Type B pancreatic cell (in vitro differentiated cells): ENCODE data around the gene GDPD5. TPM values are rescaled to one million over a fixed set of nuclear protein-coding genes. Genes with fewer than 3 reads are reported as not detected.

Experiments
- DNase-seq: peaks from one replicate; pipeline ENCODE4 v3.0.0; 2021; ENCODE audit warnings: mixed read lengths; ENCODE audit not compliant: unreplicated experiment; ENCODE audit errors: extremely low spot score
- H3K27ac Mint-ChIP-seq: 2 replicates; pipeline ENCODE4 v1.8.0; 2021; ENCODE audit warnings: mild to moderate bottlenecking, mixed read lengths
- H3K27me3 Mint-ChIP-seq: 2 replicates; pipeline ENCODE4 v1.8.0; 2021; ENCODE audit warnings: mixed read lengths
- H3K36me3 Mint-ChIP-seq: 2 replicates; pipeline ENCODE4 v1.8.0; 2021; ENCODE audit warnings: mixed read lengths
- H3K4me1 Mint-ChIP-seq: one replicate; pipeline ENCODE4 v1.8.0; 2021; ENCODE audit warnings: mixed read lengths; ENCODE audit not compliant: unreplicated experiment
- H3K4me3 Mint-ChIP-seq: 2 replicates; pipeline ENCODE4 v1.8.0; 2021; ENCODE audit warnings: mild to moderate bottlenecking, mixed read lengths
- H3K9me3 Mint-ChIP-seq: 2 replicates; pipeline ENCODE4 v1.8.0; 2021; ENCODE audit warnings: mixed read lengths
- total RNA-seq: library from RNA; stranded (reverse); gene quantifications from 2 replicates; pipeline ENCODE4 v1.2.1, GENCODE V29; 2021; ENCODE audit warnings: low replicate concordance
- TF ChIP-seq, protein P1 (sequence below): fragments of 200-600 bp; sonication (generic); conservative IDR thresholded peaks from 2 replicates; pipeline ENCODE4 v1.5.0; 2021; ENCODE audit warnings: antibody characterized with exemption, mild to moderate bottlenecking

GDPD5 gene
- total RNA-seq, 1 donor from 2014 or later, result 11.3 TPM

DNA sequence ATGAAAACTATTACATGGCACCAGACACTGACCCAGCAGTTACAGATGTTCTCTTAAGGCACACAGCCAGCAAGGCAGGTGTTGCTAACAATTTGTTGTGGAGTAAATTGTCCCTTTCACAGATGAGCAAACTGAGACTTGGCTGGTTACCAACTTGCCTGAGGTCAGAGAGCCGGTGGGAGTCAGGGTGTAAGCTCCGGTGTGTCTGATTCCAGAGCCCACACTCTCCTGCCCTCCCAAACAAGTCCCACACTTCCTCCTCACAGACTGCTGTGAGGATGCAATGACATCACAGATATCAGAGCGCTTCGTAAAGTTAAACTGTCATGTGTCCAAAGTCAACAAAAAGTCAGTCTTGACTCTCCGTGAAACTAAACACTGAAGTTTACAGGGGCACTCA lies 12.5 kb downstream of the GDPD5 start:
- DNase-seq, result no peak
- Mint-ChIP-seq H3K9me3 (no peaks in the 10 kb centered on the region), H3K4me3 (no peak overlapping the region), H3K27ac (no peak overlapping the region), H3K4me1 (peaks cover 18% of the 10 kb centered on the region), H3K36me3 (no peaks in the 10 kb centered on the region), H3K27me3 (no peaks in the 10 kb centered on the region)
- TF ChIP-seq, protein P1, sequence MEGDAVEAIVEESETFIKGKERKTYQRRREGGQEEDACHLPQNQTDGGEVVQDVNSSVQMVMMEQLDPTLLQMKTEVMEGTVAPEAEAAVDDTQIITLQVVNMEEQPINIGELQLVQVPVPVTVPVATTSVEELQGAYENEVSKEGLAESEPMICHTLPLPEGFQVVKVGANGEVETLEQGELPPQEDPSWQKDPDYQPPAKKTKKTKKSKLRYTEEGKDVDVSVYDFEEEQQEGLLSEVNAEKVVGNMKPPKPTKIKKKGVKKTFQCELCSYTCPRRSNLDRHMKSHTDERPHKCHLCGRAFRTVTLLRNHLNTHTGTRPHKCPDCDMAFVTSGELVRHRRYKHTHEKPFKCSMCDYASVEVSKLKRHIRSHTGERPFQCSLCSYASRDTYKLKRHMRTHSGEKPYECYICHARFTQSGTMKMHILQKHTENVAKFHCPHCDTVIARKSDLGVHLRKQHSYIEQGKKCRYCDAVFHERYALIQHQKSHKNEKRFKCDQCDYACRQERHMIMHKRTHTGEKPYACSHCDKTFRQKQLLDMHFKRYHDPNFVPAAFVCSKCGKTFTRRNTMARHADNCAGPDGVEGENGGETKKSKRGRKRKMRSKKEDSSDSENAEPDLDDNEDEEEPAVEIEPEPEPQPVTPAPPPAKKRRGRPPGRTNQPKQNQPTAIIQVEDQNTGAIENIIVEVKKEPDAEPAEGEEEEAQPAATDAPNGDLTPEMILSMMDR, result no peak

DNA sequence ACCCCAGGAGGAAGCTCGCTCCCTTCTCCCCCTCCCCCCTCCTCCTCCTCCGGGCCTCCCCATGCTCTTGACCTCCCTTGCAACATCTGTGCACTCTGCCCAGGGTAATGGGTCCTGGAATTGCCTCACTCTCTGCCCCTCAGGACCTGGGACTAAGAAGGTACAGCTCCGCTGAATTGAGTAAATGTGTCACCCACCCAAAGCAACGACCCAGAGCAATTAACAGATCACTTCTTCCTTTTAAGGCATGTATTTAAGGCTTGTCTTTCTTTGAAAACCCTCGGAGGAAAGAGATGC lies 15.1 kb downstream of the GDPD5 start:
- Mint-ChIP-seq H3K36me3 (no peaks in the 10 kb centered on the region), H3K9me3 (no peaks in the 10 kb centered on the region), H3K4me3 (no peak overlapping the region), H3K27me3 (no peaks in the 10 kb centered on the region), H3K4me1 (peaks cover 23% of the 10 kb centered on the region), H3K27ac (no peak overlapping the region)
- no peak for DNase-seq
- TF ChIP-seq, protein P1, result no peak

DNA sequence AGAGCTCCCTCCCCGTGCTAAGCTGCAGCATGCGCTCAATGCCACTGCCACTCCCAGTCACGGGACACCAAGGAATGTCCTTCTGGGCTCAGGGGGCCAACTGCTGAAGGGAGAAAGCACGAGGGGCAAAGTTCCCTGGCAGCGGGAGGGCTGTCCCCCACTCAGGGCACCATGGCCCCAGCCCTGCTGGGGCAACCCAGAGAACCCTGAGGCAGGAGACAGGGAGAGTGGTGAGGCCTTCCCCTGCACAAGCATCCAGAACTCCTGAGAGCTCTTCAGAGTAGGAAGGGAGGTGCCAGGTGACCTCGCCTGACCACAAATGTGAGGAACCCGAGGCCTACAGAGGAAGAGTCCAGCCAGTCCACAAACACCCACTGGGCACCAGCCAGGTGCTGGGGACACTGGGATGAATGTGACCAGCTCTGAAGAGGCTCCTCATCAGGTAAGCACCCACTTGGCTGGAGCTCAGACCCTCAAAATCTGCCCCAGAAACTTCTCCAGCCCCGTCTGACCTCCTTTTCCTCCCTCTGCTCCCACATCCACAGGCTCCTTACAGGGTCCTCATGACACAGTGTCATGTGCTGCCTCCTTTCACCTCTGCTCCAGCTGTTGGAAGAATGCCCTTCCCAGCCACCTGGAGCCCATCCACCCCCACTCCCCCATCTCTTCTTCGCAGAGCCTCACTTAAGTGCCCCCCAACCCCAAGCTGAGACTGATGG lies 15.6 kb downstream of the GDPD5 start:
- no peak overlapping the region for H3K27ac Mint-ChIP-seq
- peaks cover 25% of the 10 kb centered on the region for H3K4me1 Mint-ChIP-seq
- no peak overlapping the region for H3K4me3 Mint-ChIP-seq
- no peaks in the 10 kb centered on the region for H3K9me3 Mint-ChIP-seq
- TF ChIP-seq, protein P1, result no peak
- no peaks in the 10 kb centered on the region for H3K27me3 Mint-ChIP-seq
- no peaks in the 10 kb centered on the region for H3K36me3 Mint-ChIP-seq
- DNase-seq, result no peak

DNA sequence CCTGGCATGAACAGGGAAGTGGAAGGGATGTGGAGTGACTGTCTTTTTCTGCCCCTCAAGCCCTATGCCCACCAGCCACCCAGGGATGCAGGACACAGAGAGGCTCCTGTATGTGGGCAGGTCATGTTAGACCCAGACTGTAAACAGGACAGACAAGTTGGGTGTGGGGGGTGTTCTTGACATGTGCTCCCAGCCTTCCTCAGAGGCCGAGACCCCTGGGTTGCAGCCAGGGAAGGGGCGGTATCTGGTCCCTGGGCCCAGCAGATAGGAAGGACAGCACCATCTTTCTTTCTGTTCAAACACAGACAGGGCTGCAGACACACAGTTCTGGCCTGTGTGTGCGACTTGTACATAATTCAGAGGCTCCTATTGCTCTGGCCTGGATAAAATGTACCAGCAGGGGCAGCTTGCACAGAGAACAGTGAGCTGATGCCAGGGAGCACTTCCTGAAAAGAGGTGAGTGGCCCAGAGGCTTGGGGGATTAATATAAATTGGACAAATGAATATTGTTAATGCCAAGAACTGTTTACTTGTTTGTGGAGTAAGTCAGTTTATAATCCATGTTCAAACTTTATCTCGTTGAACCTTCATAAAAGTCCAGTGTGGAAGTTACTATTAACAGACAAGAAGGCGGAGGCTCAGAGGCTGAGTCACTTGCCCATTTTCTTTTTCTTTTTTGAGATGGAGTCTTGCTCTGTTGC lies 16.6 kb downstream of the GDPD5 start:
- Mint-ChIP-seq H3K36me3 (no peaks in the 10 kb centered on the region), H3K4me1 (peaks cover 25% of the 10 kb centered on the region), H3K4me3 (no peak overlapping the region), H3K27ac (no peak overlapping the region), H3K27me3 (no peaks in the 10 kb centered on the region), H3K9me3 (no peaks in the 10 kb centered on the region)
- TF ChIP-seq, protein P1, result no peak
- DNase-seq, result no peak

DNA sequence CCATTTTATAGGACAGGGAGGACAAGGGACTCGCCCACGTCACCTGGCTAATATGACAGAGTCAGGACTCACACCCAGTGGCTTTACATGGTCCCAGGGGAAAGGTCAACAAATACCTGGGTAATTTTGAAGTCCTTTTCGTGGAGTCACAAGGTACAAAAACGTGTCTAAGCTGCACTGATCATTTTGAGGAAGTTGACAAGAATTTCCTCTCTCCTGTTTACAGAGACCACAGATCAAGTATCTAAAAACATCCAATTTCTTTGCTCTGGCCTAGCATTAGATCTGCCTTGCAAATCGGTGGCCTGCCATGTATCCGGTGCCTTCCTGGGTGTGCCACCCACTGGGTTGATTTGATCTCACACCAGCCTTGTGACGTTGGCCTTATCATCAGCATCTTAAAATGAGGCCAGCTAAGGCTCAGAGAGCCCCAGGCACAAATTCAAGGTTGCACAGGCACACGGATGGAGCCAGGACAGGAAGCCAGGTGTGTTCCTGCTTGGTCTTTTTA lies 17.6 kb downstream of the GDPD5 start:
- Mint-ChIP-seq H3K9me3 (no peaks in the 10 kb centered on the region), H3K36me3 (no peaks in the 10 kb centered on the region), H3K27me3 (no peaks in the 10 kb centered on the region), H3K4me1 (peaks cover 25% of the 10 kb centered on the region), H3K27ac (no peak overlapping the region), H3K4me3 (no peak overlapping the region)
- DNase-seq, result no peak
- TF ChIP-seq, protein P1, result no peak
